CD4-positive, alpha-beta T cell treated with Interleukin-4 for 4 hours (primary cell): ENCODE data around the gene GNB1L.
"Not testable (repeated sequence)": the region's sequence is repeated elsewhere in the genome, so short reads cannot be mapped to it uniquely, and the experiment has no call there.

Experiments
- DNase-seq: peaks from one replicate; pipeline ENCODE4 v3.0.0-alpha.2; 2020

The GNB1L gene

GRCh38 chr22:19842393-19843106, 12.1 kb downstream of the GNB1L start:
- DNase-seq, result no peak

- DNase-seq, result no peak
Measured at GRCh38 chr22:19841641-19842392, 12.9 kb downstream of the GNB1L start.

GRCh38 chr22:19840955-19841640, 13.6 kb downstream of the GNB1L start:
- no peak for DNase-seq

GRCh38 chr22:19840059-19840458, 14.6 kb downstream of the GNB1L start:
- DNase-seq, result no peak

GRCh38 chr22:19837915-19838314, 16.8 kb downstream of the GNB1L start:
- no peak for DNase-seq

- no peak for DNase-seq
Measured at GRCh38 chr22:19836512-19836911, 18.2 kb downstream of the GNB1L start.

- DNase-seq, result no peak
Measured at GRCh38 chr22:19834599-19834998, 20.1 kb downstream of the GNB1L start.

- not testable (repeated sequence) for DNase-seq
Measured at GRCh38 chr22:19833327-19833726, 21.3 kb downstream of the GNB1L start.

- DNase-seq, result no peak
Measured at GRCh38 chr22:19832476-19833108, 22.1 kb downstream of the GNB1L start.

- DNase-seq, result not testable (repeated sequence)
Measured at GRCh38 chr22:19831979-19832378, 22.7 kb downstream of the GNB1L start.

- no peak for DNase-seq
Measured at GRCh38 chr22:19831016-19831415, 23.7 kb downstream of the GNB1L start.

- DNase-seq, result no peak
Measured at GRCh38 chr22:19828035-19828401, 26.7 kb downstream of the GNB1L start.

GRCh38 chr22:19827341-19828034, 27.2 kb downstream of the GNB1L start:
- no peak for DNase-seq

- DNase-seq, result no peak
Measured at GRCh38 chr22:19826619-19826950, 28.1 kb downstream of the GNB1L start.

- DNase-seq, result no peak
Measured at GRCh38 chr22:19825904-19826618, 28.6 kb downstream of the GNB1L start.

- DNase-seq, result no peak
Measured at GRCh38 chr22:19824926-19825339, 29.7 kb downstream of the GNB1L start.

- no peak for DNase-seq
Measured at GRCh38 chr22:19824212-19824925, 30.3 kb downstream of the GNB1L start.

GRCh38 chr22:19823902-19824211, 30.8 kb downstream of the GNB1L start:
- no peak for DNase-seq

GRCh38 chr22:19823191-19823901, 31.3 kb downstream of the GNB1L start:
- DNase-seq, result no peak

- no peak for DNase-seq
Measured at GRCh38 chr22:19822301-19823117, 32.2 kb downstream of the GNB1L start.
